Measurements from ENCODE around the gene CDC16.

- TF ChIP-seq, protein P1, sequence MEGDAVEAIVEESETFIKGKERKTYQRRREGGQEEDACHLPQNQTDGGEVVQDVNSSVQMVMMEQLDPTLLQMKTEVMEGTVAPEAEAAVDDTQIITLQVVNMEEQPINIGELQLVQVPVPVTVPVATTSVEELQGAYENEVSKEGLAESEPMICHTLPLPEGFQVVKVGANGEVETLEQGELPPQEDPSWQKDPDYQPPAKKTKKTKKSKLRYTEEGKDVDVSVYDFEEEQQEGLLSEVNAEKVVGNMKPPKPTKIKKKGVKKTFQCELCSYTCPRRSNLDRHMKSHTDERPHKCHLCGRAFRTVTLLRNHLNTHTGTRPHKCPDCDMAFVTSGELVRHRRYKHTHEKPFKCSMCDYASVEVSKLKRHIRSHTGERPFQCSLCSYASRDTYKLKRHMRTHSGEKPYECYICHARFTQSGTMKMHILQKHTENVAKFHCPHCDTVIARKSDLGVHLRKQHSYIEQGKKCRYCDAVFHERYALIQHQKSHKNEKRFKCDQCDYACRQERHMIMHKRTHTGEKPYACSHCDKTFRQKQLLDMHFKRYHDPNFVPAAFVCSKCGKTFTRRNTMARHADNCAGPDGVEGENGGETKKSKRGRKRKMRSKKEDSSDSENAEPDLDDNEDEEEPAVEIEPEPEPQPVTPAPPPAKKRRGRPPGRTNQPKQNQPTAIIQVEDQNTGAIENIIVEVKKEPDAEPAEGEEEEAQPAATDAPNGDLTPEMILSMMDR (IDR thresholded peaks at IDR 0.05; ENCODE audit: poor library complexity) = no peak
- no peak for TF ChIP-seq EZH2 (IDR thresholded peaks at IDR 0.05; ENCODE audit: borderline replicate concordance)
- no peak for TF ChIP-seq EZH2phosphoT487 (IDR thresholded peaks at IDR 0.05; ENCODE audit: low read depth, severe bottlenecking, unreplicated experiment)
Observed at GRCh38 chr13:114185182-114185971, 49.3 kb upstream of the CDC16 start.

Data from hepatocyte (in vitro differentiated cells).